Central memory CD8-positive, alpha-beta T cell (primary cell): ENCODE measurements around the gene POPDC3.
A peak's percentile ranks its signal among the peaks of the same experiment; 100 is the strongest.
"Not testable (repeated sequence)": the region's sequence is repeated elsewhere in the genome, so short reads cannot be mapped to it uniquely, and the experiment has no call there.

Experiments used
- ATAC-seq: fragments of 150-1000 bp; cut with Tn5 transposase; replicated peaks from 2 replicates; pipeline ENCODE4 v1.10.0; 2022; ENCODE audit warnings: mild to moderate bottlenecking, moderate FRiP score, moderate number of reproducible peaks; ENCODE audit not compliant: poor library complexity, severe bottlenecking; ENCODE audit errors: extremely low read depth
- DNase-seq, 2 donors: peaks; one replicate each; pipeline ENCODE4 v3.0.0; 2021; ENCODE audit warnings: low spot score in 2 of 2
- H3K27ac Mint-ChIP-seq: one replicate; pipeline ENCODE4 v1.8.0; 2022; ENCODE audit warnings: low read depth, mild to moderate bottlenecking, moderate library complexity, mixed read lengths
- H3K27me3 Mint-ChIP-seq: one replicate; pipeline ENCODE4 v1.8.0; 2022; ENCODE audit warnings: mixed read lengths
- H3K36me3 Mint-ChIP-seq: one replicate; pipeline ENCODE4 v1.8.0; 2022; ENCODE audit warnings: mild to moderate bottlenecking, moderate library complexity, mixed read lengths; ENCODE audit not compliant: insufficient read depth
- H3K4me1 Mint-ChIP-seq: one replicate; pipeline ENCODE4 v1.8.0; 2022; ENCODE audit warnings: mixed read lengths
- H3K4me3 Mint-ChIP-seq: one replicate; pipeline ENCODE4 v1.8.0; 2022; ENCODE audit warnings: mild to moderate bottlenecking, moderate library complexity, mixed read lengths
- H3K9me3 Mint-ChIP-seq: one replicate; pipeline ENCODE4 v1.8.0; 2022; ENCODE audit warnings: mixed read lengths

Gene POPDC3, protein sequence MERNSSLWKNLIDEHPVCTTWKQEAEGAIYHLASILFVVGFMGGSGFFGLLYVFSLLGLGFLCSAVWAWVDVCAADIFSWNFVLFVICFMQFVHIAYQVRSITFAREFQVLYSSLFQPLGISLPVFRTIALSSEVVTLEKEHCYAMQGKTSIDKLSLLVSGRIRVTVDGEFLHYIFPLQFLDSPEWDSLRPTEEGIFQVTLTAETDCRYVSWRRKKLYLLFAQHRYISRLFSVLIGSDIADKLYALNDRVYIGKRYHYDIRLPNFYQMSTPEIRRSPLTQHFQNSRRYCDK

GRCh38 chr6:105179244-105180065 is at the start of gene POPDC3:
POPDC3 (minus strand) TSS chr6:105180014; CDS start chr6:105161909, 18,105 bp downstream.
- DNase-seq (no peak), ATAC-seq (no peak)
- no peak within 1 kb of the TSS for H3K27ac Mint-ChIP-seq
- no peaks in the 10 kb centered on the region for H3K9me3 Mint-ChIP-seq
- H3K36me3 Mint-ChIP-seq: no peaks in the 10 kb centered on the region
- H3K4me1 Mint-ChIP-seq: peaks cover 5% of the 10 kb centered on the region
- peaks cover 67% of the 10 kb centered on the region for H3K27me3 Mint-ChIP-seq
- peak within 1 kb of the TSS; percentile 32 for H3K4me3 Mint-ChIP-seq

- DNase-seq: no peak
- Mint-ChIP-seq H3K4me3 (no peak overlapping the region), H3K36me3 (no peaks in the 10 kb centered on the region), H3K27ac (no peak overlapping the region), H3K27me3 (peaks cover 69% of the 10 kb centered on the region), H3K4me1 (no peaks in the 10 kb centered on the region), H3K9me3 (no peaks in the 10 kb centered on the region)
- no peak for ATAC-seq
Measured at GRCh38 chr6:105227295-105227767, 47.5 kb upstream of the POPDC3 start.

DNA sequence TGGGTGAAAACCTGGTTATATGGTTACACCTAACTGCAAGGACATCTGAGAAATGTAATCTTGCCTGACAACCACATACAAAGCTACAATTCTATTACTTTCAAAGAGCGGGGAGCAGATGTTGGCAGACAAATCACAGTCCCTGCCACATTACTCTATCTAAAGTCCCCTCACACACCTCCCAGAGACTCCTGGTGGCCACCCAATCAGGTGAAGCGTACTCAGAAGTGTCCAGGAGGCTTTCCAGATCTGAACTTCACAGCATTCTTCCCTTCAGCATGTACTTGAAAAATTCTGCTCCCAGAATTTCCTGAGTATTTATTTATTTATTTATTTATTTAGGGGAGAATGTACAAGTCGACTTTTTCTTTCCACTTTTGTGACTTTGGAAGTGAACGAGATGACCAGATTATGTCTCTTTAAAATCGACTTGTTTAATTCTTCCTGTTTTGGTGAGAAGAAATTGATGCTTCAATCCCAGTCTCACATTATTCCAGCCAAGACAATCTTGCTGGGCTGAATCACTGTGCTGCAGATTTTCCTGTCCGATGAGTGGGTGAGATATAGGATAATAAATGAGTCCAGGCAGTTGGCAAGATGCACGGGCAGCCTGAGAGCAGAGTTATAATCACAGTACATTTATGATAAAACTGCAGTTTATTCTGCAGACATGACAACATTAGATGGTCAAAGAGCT is 46.9 kb upstream of the POPDC3 start:
- H3K27me3 Mint-ChIP-seq: peaks cover 63% of the 10 kb centered on the region
- no peak overlapping the region for H3K27ac Mint-ChIP-seq
- no peak overlapping the region for H3K4me3 Mint-ChIP-seq
- H3K36me3 Mint-ChIP-seq: no peaks in the 10 kb centered on the region
- H3K9me3 Mint-ChIP-seq: no peaks in the 10 kb centered on the region
- DNase-seq (no peak), ATAC-seq (no peak)
- H3K4me1 Mint-ChIP-seq: no peaks in the 10 kb centered on the region

DNA sequence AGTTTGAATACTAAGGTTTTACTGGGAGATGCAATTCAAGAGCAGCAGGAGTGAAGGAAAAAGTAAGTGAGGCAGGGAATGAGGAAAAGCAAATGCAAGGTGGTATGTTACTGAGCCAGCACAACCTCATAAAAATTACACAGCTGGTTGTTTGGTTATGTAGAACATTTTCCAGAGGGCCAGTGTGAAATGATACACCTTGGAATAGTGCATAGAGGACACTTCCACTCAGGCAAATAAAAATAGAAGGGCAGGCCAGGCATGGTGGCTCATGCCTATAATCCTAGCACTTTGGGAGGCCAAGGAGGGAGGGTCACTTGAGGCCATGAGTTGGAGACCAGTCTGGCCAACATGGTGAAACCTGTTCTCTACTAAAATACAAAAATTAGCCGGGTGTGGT is 43.4 kb upstream of the POPDC3 start:
- no peak for ATAC-seq
- Mint-ChIP-seq H3K36me3 (no peaks in the 10 kb centered on the region), H3K9me3 (no peaks in the 10 kb centered on the region), H3K4me3 (no peak overlapping the region), H3K27me3 (peaks cover 32% of the 10 kb centered on the region), H3K4me1 (no peaks in the 10 kb centered on the region), H3K27ac (no peak overlapping the region)
- DNase-seq: no peak

DNA sequence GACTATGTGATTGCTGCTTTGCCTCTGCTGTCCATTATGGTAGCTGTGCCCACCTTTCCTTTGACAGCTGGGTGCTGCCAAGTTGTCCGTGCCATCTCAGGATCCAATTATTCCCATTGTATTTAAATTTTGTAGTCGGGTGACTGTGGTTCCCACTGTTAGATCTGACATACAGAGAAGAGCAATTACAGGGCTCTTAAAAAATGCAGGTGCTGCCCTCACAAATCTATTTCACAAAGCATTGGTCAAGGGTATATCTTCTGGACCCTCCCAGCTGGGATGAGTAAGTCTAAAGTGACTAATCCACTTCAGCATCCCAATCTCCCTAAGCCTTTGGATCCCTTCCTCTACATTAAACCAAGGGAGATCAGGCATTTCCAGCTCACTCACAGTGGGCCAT is 41.4 kb upstream of the POPDC3 start:
- not testable (repeated sequence) for H3K36me3 Mint-ChIP-seq, ATAC-seq, H3K9me3 Mint-ChIP-seq, H3K4me1 Mint-ChIP-seq, H3K4me3 Mint-ChIP-seq, DNase-seq, H3K27ac Mint-ChIP-seq
- H3K27me3 Mint-ChIP-seq: peaks cover 40% of the 10 kb centered on the region

GRCh38 chr6:105220186-105220585 is 40.4 kb upstream of the POPDC3 start:
- Mint-ChIP-seq H3K9me3 (no peaks in the 10 kb centered on the region), H3K4me1 (no peaks in the 10 kb centered on the region)

GRCh38 chr6:105219218-105219617 is 39.4 kb upstream of the POPDC3 start:
- H3K27ac Mint-ChIP-seq, H3K36me3 Mint-ChIP-seq, DNase-seq, ATAC-seq, H3K9me3 Mint-ChIP-seq, H3K4me3 Mint-ChIP-seq, H3K4me1 Mint-ChIP-seq: not testable (repeated sequence)
- peaks cover 41% of the 10 kb centered on the region for H3K27me3 Mint-ChIP-seq

More at GRCh38 chr6:105220186-105220585, 40.4 kb upstream of the POPDC3 start:
- Mint-ChIP-seq H3K27ac (no peak overlapping the region), H3K4me3 (no peak overlapping the region), H3K36me3 (no peaks in the 10 kb centered on the region), H3K27me3 (peaks cover 41% of the 10 kb centered on the region)
- DNase-seq (no peak), ATAC-seq (no peak)

DNA sequence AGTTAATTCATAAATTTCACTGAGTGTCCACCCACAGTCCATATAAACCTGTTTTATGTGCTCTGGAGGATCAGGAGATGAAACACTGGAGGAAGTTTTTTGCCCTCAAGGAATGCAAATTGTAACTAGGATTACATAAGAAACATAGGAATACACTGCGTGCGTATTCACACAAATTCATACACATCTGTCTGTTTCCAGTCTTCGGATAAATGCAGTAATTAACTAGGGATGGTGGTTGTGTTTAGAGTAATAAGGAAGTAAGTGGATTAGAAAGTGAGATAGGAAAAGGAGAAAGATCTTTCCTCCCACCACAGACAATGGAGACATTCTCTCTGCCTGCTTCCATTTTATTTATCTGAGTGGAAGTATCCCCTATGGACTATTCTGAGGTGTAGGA is 35.7 kb upstream of the POPDC3 start:
- ATAC-seq (no peak), DNase-seq (no peak)
- H3K27ac Mint-ChIP-seq: no peak overlapping the region
- H3K9me3 Mint-ChIP-seq: no peaks in the 10 kb centered on the region
- peaks cover 24% of the 10 kb centered on the region for H3K27me3 Mint-ChIP-seq
- H3K36me3 Mint-ChIP-seq: no peaks in the 10 kb centered on the region
- no peaks in the 10 kb centered on the region for H3K4me1 Mint-ChIP-seq
- no peak overlapping the region for H3K4me3 Mint-ChIP-seq

DNA sequence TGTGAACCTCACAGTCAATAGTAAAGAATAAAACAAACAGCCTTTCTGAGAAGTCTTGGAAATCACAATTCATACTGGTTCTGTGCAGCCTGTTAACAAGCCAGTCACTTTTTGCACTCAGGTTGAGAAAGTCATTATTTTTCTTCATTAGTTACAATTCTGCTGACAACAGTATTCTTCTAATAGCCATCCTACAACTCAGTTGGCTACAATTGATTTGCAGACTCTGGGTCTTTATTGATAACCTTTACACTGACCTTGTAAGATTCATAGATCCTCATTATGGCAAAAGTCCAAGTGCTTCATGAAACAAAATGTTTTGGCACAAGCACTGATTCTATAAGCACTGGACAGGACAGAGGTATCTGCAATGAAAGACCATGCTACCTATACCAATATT is 34.9 kb upstream of the POPDC3 start:
- no peak overlapping the region for H3K27ac Mint-ChIP-seq
- no peaks in the 10 kb centered on the region for H3K9me3 Mint-ChIP-seq
- H3K36me3 Mint-ChIP-seq: no peaks in the 10 kb centered on the region
- no peak overlapping the region for H3K4me3 Mint-ChIP-seq
- peaks cover 24% of the 10 kb centered on the region for H3K27me3 Mint-ChIP-seq
- H3K4me1 Mint-ChIP-seq: no peaks in the 10 kb centered on the region
- ATAC-seq (no peak), DNase-seq (no peak)

DNA sequence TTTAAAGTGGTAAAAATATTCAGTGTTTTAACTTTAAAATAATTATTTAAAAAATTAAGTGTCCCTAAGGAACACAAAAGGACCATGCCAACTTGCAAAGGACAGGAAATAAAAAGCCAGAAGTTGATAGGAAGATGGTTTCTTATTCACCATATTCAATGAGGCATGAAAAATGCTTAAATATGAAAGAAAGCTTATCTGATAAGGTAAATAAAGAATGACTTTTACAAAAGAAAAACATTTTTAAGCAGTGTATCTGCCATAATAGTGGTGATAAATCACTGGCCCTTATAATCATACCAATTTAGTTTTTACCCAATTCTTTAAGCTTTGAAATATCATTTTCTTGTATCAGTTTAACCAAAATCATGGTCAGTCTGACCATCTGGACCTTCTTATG is 33.5 kb upstream of the POPDC3 start:
- Mint-ChIP-seq H3K4me1 (no peaks in the 10 kb centered on the region), H3K27ac (no peak overlapping the region), H3K27me3 (peaks cover 32% of the 10 kb centered on the region), H3K9me3 (no peaks in the 10 kb centered on the region), H3K36me3 (no peaks in the 10 kb centered on the region), H3K4me3 (no peak overlapping the region)
- no peak for DNase-seq
- ATAC-seq: no peak

GRCh38 chr6:105212587-105212986 is 32.8 kb upstream of the POPDC3 start:
- H3K27me3 Mint-ChIP-seq: peaks cover 32% of the 10 kb centered on the region

GRCh38 chr6:105211831-105212230 is 32.0 kb upstream of the POPDC3 start:
- Mint-ChIP-seq H3K36me3 (no peaks in the 10 kb centered on the region), H3K9me3 (no peaks in the 10 kb centered on the region), H3K27me3 (peaks cover 28% of the 10 kb centered on the region), H3K4me3 (no peak overlapping the region), H3K4me1 (no peaks in the 10 kb centered on the region), H3K27ac (no peak overlapping the region)
- ATAC-seq (no peak), DNase-seq (no peak)

More at GRCh38 chr6:105212587-105212986, 32.8 kb upstream of the POPDC3 start:
- ATAC-seq (no peak), DNase-seq (no peak)
- Mint-ChIP-seq H3K4me3 (no peak overlapping the region), H3K4me1 (no peaks in the 10 kb centered on the region), H3K27ac (no peak overlapping the region), H3K9me3 (no peaks in the 10 kb centered on the region), H3K36me3 (no peaks in the 10 kb centered on the region)
